ENCODE measurements around the gene PTPRO. TPM values are rescaled to one million over a fixed set of nuclear protein-coding genes. Genes with fewer than 3 reads are reported as not detected.
A peak's percentile ranks its signal among the peaks of the same experiment; 100 is the strongest.
"Not testable (repeated sequence)": the region's sequence is repeated elsewhere in the genome, so short reads cannot be mapped to it uniquely, and the experiment has no call there.

Gene PTPRO
- total and polyA plus RNA-seq, 4 donors: 29.9 to 71.8 (median 57.2) TPM

DNA sequence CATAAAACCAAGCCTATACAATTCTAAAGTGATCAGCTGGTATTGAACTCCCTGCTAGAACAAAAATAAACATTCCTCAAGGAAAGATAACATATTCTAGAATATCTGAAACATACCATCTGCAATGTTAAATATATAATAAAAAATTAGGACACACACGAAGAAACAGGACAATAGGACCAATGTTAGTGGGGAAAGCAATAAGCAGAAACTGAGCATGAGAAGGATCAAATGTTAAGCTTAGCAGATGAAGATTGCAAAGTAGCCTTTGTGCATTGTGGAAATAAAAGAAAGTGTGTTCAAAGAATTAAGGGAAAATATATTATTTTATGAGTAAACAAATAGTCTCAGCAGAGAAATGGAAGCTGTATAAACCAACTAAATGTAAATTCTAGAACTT is 286.1 kb downstream of the PTPRO start:
- H3K36me3 ChIP-seq (ENCODE audit: control insufficient read depth, insufficient read depth, low read length): no peaks in the 10 kb centered on the region
- no CpG with 5 or more reads among the region's 1 CpG for WGBS (ENCODE audit: insufficient coverage)

DNA sequence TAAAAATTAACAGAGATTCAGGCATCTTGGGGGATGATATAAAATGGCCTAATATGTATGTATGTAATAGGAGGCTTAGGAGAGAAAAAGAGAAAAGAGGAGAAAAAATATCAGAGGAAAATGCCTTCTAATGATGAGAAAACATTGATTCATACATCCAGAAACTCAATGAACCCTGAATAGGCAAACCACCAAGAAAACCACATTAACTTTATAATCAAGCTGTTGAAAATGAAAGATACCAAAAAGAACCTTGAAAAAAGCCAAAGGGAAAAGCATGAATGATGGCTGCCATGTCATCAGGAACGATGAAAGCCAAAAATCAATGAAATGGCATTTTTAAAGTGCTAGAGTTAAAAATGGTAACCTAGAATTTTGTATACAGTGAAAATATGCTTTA is 286.6 kb downstream of the PTPRO start:
- Histone ChIP-seq H3K27me3 (ENCODE audit: control insufficient read depth, insufficient read depth, low read length) (no peaks in the 10 kb centered on the region), H3K27ac (ENCODE audit: low read depth, low read length) (no peak overlapping the region), H3K4me1 (ENCODE audit: control insufficient read depth, insufficient read depth, low read length) (no peaks in the 10 kb centered on the region), H3K4me3 (ENCODE audit: low read depth, low read length) (no peak overlapping the region), H3K36me3 (ENCODE audit: control insufficient read depth, insufficient read depth, low read length) (no peaks in the 10 kb centered on the region), H3K9me3 (ENCODE audit: control insufficient read depth, insufficient read depth, low read length) (peaks cover 6% of the 10 kb centered on the region)
- DNase-seq (ENCODE audit: low read depth in 4 of 6, low spot score in 6 of 6): no peak
- WGBS (ENCODE audit: insufficient coverage): 82% methylated on average over 1 of the region's 1 CpG

More for the DNA sequence above, 286.1 kb downstream of the PTPRO start:
- Histone ChIP-seq H3K9me3 (ENCODE audit: control insufficient read depth, insufficient read depth, low read length) (peaks cover 4% of the 10 kb centered on the region), H3K4me1 (ENCODE audit: control insufficient read depth, insufficient read depth, low read length) (no peaks in the 10 kb centered on the region), H3K27me3 (ENCODE audit: control insufficient read depth, insufficient read depth, low read length) (no peaks in the 10 kb centered on the region), H3K27ac (ENCODE audit: low read depth, low read length) (no peak overlapping the region), H3K4me3 (ENCODE audit: low read depth, low read length) (no peak overlapping the region)
- DNase-seq (ENCODE audit: low read depth in 4 of 6, low spot score in 6 of 6): no peak

DNA sequence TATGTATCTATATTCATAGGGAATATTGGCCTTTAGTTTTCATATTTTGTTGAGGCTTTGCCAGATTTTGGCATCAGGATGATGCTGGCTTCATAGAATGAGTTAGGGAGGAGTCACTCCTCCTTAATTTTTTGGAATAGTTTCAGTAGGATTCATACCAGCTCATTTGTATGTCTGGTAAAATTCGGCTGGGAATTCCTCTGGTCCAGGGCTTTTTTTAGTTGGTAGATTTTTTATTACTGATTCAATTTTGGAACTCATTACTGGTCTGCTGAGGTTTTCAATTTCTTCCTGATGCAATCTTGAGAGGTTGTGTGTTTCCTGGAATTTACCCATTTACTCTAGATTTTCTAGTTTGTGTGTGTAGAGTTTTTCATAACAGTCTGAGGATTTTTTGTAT is 291.7 kb downstream of the PTPRO start:
- peaks cover 12% of the 10 kb centered on the region for H3K9me3 ChIP-seq (ENCODE audit: control insufficient read depth, insufficient read depth, low read length)
- no peaks in the 10 kb centered on the region for H3K27me3 ChIP-seq (ENCODE audit: control insufficient read depth, insufficient read depth, low read length)
- H3K36me3 ChIP-seq (ENCODE audit: control insufficient read depth, insufficient read depth, low read length): no peaks in the 10 kb centered on the region
- H3K4me3 ChIP-seq (ENCODE audit: low read depth, low read length): no peak overlapping the region
- no peak overlapping the region for H3K27ac ChIP-seq (ENCODE audit: low read depth, low read length)
- WGBS (ENCODE audit: insufficient coverage): 89% methylated on average over 1 of the region's 1 CpG
- no peak for DNase-seq (ENCODE audit: low read depth in 4 of 6, low spot score in 6 of 6)
- H3K4me1 ChIP-seq (ENCODE audit: control insufficient read depth, insufficient read depth, low read length): no peaks in the 10 kb centered on the region

DNA sequence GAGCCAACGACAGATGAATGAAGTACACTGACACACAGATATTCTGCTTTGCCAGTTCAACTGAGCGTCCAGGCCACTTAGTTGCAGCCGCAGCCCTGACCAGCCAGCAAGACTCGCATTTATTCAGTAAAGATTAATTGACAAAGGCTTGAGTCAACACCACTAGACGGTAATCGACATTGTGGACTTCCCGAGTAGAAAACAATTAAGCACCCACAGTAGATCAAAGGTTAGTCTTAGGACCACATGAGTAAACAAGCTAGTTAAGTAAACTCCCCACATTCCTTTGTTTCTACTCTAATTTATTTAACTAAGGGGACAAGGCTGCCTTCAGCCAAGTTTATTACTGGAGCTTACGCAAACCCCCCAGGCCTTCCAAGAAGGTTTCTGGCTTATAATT is 294.2 kb downstream of the PTPRO start:
- WGBS (ENCODE audit: insufficient coverage): 95% methylated on average over 7 of the region's 8 CpGs
- H3K27me3 ChIP-seq (ENCODE audit: control insufficient read depth, insufficient read depth, low read length): not testable (repeated sequence)

DNA sequence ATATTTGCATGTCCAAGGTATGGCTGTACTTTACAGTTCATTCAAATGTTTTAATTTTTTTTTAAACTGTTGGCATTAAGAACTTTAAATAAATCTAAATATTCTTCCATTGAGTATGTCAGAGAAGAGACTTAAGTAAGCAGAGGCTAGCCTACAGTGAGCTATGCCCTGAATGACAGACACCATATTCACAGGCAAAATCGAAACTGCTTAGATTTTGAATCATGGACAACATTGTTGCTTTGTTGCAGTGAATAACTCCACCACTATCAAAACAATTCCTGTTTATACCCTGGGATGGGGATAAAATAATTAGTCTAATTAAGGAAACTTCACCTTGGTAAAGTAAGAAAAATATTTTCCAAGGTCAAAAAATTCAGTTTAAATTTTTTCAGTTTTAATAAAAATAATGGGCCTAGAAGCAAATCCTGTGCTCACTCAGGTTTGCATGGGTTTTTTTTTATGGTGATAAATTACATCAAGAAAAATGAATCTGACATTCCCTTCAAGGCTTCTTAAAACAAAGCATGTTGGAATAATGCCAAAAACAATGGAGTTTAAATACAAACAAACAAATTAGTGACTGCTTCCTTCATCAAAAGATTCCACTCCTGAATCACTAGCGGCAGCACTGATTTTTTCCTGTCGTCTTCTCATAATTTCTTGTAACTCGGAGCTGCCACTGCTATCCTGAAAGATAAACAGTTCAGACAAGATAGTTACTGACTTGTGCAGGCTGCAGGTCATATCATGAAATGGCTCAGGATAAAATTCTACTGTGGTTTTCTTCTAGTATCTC is 298.6 kb downstream of the PTPRO start:
- no peaks in the 10 kb centered on the region for H3K36me3 ChIP-seq (ENCODE audit: control insufficient read depth, insufficient read depth, low read length)
- WGBS (ENCODE audit: insufficient coverage): 61% methylated on average over 3 of the region's 4 CpGs
- H3K27ac ChIP-seq (ENCODE audit: low read depth, low read length): no peak overlapping the region
- no peaks in the 10 kb centered on the region for H3K4me1 ChIP-seq (ENCODE audit: control insufficient read depth, insufficient read depth, low read length)
- no peak overlapping the region for H3K4me3 ChIP-seq (ENCODE audit: low read depth, low read length)
- no peaks in the 10 kb centered on the region for H3K27me3 ChIP-seq (ENCODE audit: control insufficient read depth, insufficient read depth, low read length)
- peaks cover 1% of the 10 kb centered on the region for H3K9me3 ChIP-seq (ENCODE audit: control insufficient read depth, insufficient read depth, low read length)
- no peak for DNase-seq (ENCODE audit: low read depth in 4 of 6, low spot score in 6 of 6)

More for the DNA sequence above, 294.2 kb downstream of the PTPRO start:
- peaks cover 12% of the 10 kb centered on the region for H3K9me3 ChIP-seq (ENCODE audit: control insufficient read depth, insufficient read depth, low read length)
- not testable (repeated sequence) for H3K36me3 ChIP-seq (ENCODE audit: control insufficient read depth, insufficient read depth, low read length); H3K27ac ChIP-seq (ENCODE audit: low read depth, low read length); H3K4me1 ChIP-seq (ENCODE audit: control insufficient read depth, insufficient read depth, low read length); H3K4me3 ChIP-seq (ENCODE audit: low read depth, low read length); DNase-seq (ENCODE audit: low read depth in 4 of 6, low spot score in 6 of 6)

DNA sequence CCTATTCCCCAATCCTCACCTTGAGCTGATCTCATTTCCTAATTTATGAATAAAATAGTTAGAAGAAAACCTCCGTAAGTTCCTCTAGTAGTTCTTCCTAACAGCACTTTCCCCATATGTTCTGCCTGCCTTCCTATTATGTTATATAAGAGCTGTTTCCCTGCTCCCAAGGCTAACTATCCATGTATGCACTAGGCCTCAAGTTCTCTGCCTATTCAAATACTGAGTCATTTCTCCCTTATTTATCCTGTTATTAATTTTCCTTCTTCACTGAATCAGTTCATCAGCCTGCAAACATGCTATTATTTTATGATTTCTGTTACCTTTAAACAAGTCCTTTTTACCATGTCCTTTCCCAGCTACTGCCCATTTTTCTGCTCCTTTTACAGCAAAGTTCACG is 302.8 kb downstream of the PTPRO start:
- no peaks in the 10 kb centered on the region for H3K9me3 ChIP-seq (ENCODE audit: control insufficient read depth, insufficient read depth, low read length)
- WGBS (ENCODE audit: insufficient coverage): 100% methylated on average over 1 of the region's 2 CpGs
- no peak overlapping the region for H3K27ac ChIP-seq (ENCODE audit: low read depth, low read length)
- no peak for DNase-seq (ENCODE audit: low read depth in 4 of 6, low spot score in 6 of 6)
- no peaks in the 10 kb centered on the region for H3K4me1 ChIP-seq (ENCODE audit: control insufficient read depth, insufficient read depth, low read length)
- H3K27me3 ChIP-seq (ENCODE audit: control insufficient read depth, insufficient read depth, low read length): no peaks in the 10 kb centered on the region
- no peak overlapping the region for H3K4me3 ChIP-seq (ENCODE audit: low read depth, low read length)
- no peaks in the 10 kb centered on the region for H3K36me3 ChIP-seq (ENCODE audit: control insufficient read depth, insufficient read depth, low read length)

DNA sequence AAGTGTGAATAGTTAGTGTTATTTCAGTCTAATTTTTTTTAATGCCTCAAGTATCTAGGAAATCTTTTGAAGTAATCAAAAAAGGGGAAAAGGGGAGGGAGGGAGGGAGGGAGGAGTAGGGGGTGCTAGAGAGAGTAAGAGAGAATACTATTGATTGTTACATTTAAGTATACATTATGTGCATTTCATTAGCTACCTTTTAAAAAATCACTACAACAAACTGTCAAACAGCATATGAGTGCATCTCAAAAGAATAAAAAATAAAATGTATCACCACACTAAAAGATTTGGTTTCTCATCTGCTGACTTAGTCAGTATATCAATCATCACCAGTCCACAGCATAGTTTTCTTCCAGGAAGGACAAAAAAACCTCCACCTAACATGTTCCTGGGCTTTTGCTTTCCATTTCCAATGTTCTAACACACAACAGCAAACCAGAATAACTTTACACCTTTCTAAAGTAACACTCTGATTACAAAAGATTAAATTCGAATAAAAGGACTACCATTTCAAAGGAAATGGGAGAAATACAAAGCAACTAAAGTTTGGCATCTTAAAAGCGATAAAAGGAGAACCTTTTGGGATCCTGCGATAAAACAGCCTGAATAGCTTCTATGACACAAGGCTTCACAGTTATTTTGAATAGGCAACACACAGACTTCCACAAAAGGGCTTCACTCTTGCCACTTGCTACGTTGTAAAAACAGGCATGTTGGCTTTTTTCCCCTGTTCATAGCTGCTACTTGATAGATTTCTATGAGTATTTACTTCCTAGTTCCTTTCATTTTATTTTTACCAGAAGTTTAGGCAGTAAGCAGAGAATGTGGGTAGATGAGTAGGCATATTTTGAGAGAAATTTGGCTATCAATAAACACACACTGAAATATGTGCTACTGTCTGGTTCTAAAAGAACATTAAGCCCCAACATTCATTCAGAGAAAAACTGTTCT is 306.0 kb downstream of the PTPRO start:
- 14% methylated on average over 1 of the region's 4 CpGs for WGBS (ENCODE audit: insufficient coverage)
- H3K27me3 ChIP-seq (ENCODE audit: control insufficient read depth, insufficient read depth, low read length): no peaks in the 10 kb centered on the region
- peak overlapping the region; percentile 77 for H3K27ac ChIP-seq (ENCODE audit: low read depth, low read length)
- H3K9me3 ChIP-seq (ENCODE audit: control insufficient read depth, insufficient read depth, low read length): no peaks in the 10 kb centered on the region
- peak in 3 of 6 donors; percentile 21 to 46 (median 22) for DNase-seq (ENCODE audit: low read depth in 4 of 6, low spot score in 6 of 6)
- no peak overlapping the region for H3K4me3 ChIP-seq (ENCODE audit: low read depth, low read length)
- no peaks in the 10 kb centered on the region for H3K4me1 ChIP-seq (ENCODE audit: control insufficient read depth, insufficient read depth, low read length)
- peaks cover 3% of the 10 kb centered on the region for H3K36me3 ChIP-seq (ENCODE audit: control insufficient read depth, insufficient read depth, low read length)

DNA sequence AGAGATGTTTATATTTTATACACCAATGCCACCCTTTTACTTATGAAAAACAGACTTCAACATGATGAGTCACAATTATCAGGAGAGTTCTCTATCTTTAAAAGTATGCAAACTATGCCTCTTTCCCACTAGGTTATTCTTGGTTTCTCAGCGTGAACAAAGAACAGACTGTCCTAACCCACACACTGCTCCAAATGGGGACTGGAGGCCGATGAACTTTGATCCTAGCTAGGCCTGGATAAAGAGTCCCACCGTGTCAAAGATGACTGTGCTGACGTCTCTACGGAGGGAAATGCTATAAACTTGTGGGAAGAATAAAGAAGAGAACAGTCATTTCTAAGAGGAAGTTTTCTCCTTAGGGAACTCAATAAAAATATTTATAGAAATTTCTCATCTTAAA is 306.8 kb downstream of the PTPRO start:
- 33% methylated on average over 1 of the region's 5 CpGs for WGBS (ENCODE audit: insufficient coverage)
- peak overlapping the region; percentile 77 for H3K27ac ChIP-seq (ENCODE audit: low read depth, low read length)
- no peaks in the 10 kb centered on the region for H3K27me3 ChIP-seq (ENCODE audit: control insufficient read depth, insufficient read depth, low read length)
- H3K4me3 ChIP-seq (ENCODE audit: low read depth, low read length): no peak overlapping the region
- no peaks in the 10 kb centered on the region for H3K4me1 ChIP-seq (ENCODE audit: control insufficient read depth, insufficient read depth, low read length)
- no peaks in the 10 kb centered on the region for H3K9me3 ChIP-seq (ENCODE audit: control insufficient read depth, insufficient read depth, low read length)
- peak in 3 of 6 donors; percentile 13 to 77 (median 28) for DNase-seq (ENCODE audit: low read depth in 4 of 6, low spot score in 6 of 6)
- peaks cover 3% of the 10 kb centered on the region for H3K36me3 ChIP-seq (ENCODE audit: control insufficient read depth, insufficient read depth, low read length)

DNA sequence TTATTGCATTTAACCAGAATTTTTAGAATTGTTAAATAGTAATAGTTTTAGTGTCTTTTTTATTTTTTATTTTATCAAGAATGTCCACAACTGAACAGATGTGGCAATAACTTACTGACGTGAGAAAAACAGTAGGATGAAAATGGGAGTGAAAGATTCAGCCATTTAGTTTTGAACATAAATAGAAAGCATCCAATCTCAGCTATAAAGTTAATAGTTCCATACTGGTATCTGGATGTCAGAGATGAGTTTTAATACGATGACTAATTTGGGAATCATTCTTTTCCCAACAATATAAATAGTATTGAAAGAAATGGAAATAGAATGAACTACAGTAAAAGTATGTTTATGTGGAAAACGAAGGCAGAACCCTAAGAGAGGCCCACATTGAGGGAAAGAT is 307.5 kb downstream of the PTPRO start:
- Histone ChIP-seq H3K4me1 (ENCODE audit: control insufficient read depth, insufficient read depth, low read length) (no peaks in the 10 kb centered on the region), H3K36me3 (ENCODE audit: control insufficient read depth, insufficient read depth, low read length) (peaks cover 3% of the 10 kb centered on the region), H3K4me3 (ENCODE audit: low read depth, low read length) (no peak overlapping the region), H3K27ac (ENCODE audit: low read depth, low read length) (peak overlapping the region; percentile 57), H3K27me3 (ENCODE audit: control insufficient read depth, insufficient read depth, low read length) (no peaks in the 10 kb centered on the region), H3K9me3 (ENCODE audit: control insufficient read depth, insufficient read depth, low read length) (no peaks in the 10 kb centered on the region)
- no peak for DNase-seq (ENCODE audit: low read depth in 4 of 6, low spot score in 6 of 6)
- WGBS (ENCODE audit: insufficient coverage): no CpG with 5 or more reads among the region's 3 CpGs
